Dermis microvascular lymphatic vessel endothelial cell (primary cell): ENCODE results near the gene MGLL. TPM values are rescaled to one million over a fixed set of nuclear protein-coding genes. Genes with fewer than 3 reads are reported as not detected.

Source experiments
- DNase-seq, 2 donors: peaks; one replicate each; pipeline versions ENCODE4 v3.0.0 to v3.0.0-alpha.2; 2010; ENCODE audit warnings: low read depth in 2 of 2
- total RNA-seq: library from RNA; depleted of rRNA; stranded (reverse); fragments of >200 nt; gene quantifications from 2 replicates; pipeline ENCODE4 v1.2.1, GENCODE V29; 2014

MGLL gene
- total RNA-seq, 1 donor from 2014 or later, result 33.4 TPM

- DNase-seq, result no peak
These were observed 146.5 kb downstream of the MGLL start for GRCh38 chr3:127675651-127676391.

DNA sequence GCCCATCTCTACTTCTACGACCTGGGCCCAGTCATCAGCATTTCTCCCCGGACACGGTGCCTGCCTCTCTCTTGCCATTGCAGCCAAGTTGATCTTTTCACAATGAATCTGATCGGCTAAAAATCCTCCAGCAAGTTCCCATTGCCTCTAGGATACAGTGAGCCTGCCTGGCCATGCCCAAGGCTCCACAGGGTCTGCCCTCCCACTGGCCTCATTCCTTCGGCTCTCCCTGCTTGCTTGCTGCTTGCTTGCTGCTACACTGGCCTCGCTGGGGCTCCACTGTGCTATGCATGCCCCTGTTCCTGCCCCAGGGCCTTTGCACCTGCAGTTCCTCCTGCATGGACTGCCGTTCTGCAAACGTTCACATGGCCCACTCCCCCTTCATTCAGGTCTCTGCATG, 147.5 kb downstream of the MGLL start:
- no peak for DNase-seq

DNA sequence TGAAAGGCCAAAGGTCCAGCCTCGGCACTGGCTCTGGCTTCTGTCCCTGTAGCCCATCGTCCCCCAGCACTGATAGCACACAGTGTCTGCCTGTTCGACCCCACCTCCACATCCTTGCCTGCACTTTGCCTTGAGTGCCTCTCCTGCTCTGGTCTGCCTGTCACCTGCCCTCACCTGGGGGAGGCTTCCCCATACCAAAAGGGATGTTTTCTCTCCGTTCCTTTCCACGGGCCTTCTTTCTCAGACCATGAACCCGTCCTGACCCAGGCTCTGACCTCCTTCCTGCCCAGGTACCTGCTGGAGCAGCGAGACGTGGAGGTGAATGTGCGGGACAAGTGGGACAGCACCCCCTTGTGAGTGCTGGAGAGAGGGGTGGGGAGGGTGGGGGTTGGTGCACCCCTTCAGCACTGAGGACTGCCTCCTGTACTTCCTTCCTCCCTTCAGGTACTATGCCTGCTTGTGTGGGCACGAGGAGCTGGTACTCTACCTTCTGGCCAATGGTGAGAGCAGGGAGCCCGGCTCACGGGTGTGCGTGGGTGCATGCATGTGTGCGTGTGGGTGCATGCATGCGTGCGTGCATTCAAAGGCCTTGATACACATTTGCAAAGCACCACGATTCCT, 148.1 kb downstream of the MGLL start:
- DNase-seq, result no peak

- peak in 1 of 2 donors; percentile 43 for DNase-seq
These were observed 148.9 kb downstream of the MGLL start for GRCh38 chr3:127673191-127674100.

GRCh38 chr3:127672429-127673190, 149.7 kb downstream of the MGLL start, which contains the start of gene ABTB1:
TSS of gene ABTB1 (plus strand) at chr3:127672952. CDS start at chr3:127673026, 74 bp downstream.
- peak in 1 of 2 donors; percentile 55 for DNase-seq

DNA sequence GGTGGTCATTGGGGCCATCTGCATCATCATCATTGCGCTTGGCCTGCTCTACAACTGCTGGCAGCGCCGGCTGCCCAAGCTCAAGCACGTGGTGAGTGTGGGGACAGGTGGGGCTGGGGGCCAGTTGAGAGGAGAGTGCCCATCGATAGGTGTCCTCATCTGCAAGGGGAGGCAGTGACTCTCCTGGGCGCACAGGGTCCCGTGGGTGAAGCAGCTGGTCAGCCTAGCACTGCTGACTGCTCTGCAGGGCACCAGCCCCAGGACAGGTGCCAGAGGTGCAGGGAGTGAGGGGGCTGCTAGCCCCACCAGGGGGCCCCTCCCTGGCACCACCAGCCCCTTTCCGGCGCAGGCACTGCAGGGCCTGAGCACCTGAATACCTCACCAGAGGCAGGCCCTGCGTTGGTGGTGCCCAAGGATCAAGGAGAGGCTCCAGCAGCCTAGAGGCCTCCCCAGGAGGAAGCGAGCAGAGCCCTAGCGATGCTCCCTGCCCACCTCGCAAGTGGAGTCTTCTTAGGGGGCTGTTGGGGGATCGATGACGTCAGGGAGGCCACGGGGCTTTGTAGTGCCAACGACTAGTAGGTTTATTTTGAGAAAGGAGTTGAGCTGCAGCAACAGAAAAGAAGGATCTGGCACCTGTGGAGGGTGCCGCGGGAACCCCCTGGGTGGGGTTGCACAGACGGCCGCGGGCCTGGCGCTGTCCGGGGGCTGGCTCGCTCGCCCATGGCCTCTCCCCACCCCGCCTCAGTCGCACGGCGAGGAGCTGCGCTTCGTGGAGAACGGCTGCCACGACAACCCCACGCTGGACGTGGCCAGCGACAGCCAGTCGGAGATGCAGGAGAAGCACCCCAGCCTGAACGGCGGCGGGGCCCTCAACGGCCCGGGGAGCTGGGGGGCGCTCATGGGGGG, 150.5 kb downstream of the MGLL start:
- DNase-seq, result no peak

DNA sequence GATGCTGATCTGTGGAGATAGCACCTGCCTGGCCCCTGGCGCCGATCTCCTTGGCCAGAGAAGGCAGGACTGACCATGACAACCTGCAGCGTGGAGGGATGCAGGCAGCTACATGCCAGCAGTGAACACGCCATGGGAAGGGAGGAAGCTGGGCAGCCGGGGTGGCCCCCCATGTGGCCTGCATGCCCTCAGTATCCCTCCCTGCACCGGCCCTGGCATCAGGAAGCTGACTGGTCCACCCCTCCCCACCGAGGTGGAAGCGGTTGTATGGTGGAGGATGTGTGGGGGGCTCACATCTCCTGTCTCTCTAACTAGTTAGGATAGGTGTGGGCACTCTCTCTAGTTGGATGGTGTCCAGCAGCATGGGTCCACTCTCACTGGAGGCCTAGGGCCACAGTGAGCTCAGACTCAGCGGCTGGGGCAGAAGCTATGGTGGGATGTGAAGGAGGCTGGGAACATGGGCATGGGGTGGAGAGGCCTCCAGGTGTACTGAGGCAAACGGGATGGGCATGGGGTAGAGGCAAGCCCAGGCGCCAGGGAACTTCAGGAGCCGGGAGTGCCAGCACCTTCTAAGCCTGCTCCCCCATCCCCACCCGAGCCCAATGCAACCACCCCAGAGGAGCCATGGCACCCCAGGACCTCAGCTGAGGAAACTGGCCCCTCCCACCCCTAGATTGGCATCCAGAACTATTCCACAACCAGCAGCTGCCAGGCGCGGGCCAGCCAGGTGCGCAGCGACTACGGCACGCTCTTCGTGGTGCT, 151.4 kb downstream of the MGLL start:
- DNase-seq, result no peak

- no peak for DNase-seq
These were observed 152.1 kb downstream of the MGLL start for GRCh38 chr3:127670229-127670559.

GRCh38 chr3:127669541-127670228, 152.6 kb downstream of the MGLL start:
- no peak for DNase-seq

DNA sequence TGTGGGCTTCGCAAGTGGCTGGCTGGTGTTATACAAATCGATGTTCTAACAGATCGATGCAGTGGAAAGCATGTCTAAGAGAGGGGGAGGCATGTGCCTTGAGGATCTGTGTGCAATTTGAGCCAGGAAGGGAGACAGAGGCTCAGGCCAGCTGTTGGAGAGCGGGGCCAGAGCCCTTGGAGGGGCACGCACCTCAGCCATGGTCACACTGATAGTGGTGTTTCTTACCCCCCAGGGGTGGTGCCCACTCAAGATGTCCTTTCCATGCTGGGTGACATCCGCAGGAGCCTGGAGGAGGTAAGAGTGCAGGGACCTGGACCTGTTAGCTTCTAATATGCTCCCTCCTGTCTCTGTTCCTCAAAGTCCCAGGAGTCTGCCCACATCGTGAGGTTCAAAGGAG, 153.4 kb downstream of the MGLL start:
- DNase-seq, result no peak

DNA sequence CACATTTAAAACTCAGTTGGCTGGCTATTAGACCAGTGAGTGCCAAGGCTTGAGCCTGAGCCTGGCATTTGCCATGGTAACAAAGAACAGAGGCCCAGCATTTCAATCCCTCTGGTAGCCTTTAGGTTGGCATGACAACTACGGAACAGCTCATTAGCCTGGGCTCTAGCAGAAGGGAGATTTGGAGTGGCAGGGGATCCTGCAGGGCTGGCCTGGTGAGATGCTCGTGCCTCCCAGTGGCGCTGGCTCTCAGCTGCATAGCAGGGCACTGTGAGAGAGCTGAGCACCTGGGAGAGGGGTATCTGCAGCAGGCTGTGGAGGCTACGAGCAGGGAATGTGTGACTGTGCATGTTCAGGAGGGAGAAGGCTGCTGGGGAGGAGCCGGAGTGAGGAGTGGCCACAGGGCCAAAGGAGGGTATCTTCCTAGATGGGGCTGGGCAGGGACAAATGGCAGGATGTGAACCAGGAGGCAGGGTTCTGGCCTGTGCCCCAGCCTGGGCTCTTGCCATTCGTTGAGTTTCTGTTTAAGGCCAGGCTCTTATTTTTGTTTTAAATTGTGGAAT, 155.1 kb downstream of the MGLL start:
- no peak for DNase-seq

DNA sequence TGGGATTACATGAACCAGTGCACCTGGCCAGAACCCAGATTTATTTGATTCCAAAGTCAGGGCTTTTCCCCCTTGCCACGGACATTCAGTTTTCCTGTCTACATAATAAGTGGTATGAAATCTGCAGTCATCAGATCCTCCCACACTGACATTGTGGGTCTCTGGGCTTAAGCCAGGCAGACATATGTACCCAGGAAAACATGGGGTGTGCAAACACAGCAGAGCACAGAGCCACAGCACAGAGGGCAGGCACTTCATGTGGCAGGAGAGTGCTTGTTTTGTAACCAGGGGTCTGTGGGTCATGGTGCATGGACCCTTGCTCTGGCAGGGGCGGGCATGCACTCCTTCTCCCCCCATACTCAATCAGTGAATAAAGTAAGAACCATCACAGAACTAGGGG, 155.6 kb downstream of the MGLL start:
- DNase-seq, result no peak

- no peak for DNase-seq
These were observed 156.7 kb downstream of the MGLL start for GRCh38 chr3:127665586-127665985.

- no peak for DNase-seq
These were observed 157.2 kb downstream of the MGLL start for GRCh38 chr3:127665165-127665564.

- no peak for DNase-seq
These were observed 159.2 kb downstream of the MGLL start for GRCh38 chr3:127663151-127663550.

GRCh38 chr3:127662001-127662469, 160.3 kb downstream of the MGLL start:
- no peak for DNase-seq

DNA sequence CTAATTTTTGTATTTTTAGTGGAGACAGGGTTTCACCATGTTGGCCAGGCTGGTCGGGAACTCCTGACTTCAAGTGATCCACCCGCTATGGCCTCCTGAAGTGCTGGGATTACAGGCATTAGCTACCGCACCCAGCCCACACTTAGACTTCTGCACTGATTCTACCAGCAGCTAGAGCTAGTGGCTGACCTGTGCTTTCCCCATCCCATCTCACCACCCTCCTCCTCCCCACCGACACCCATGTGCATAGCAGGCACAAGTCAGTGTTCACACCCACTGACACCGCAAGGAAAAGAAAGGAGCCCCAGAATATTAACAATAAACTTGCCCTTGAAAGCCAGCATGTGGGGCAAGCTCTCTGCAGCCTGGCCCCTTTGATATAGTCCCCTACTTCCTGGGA, 160.7 kb downstream of the MGLL start:
- DNase-seq, result no peak

GRCh38 chr3:127660621-127661251, 161.6 kb downstream of the MGLL start:
- DNase-seq, result no peak
